Right cardiac atrium (tissue), 5 donors: ENCODE data around the gene COLGALT1. TPM values are rescaled to one million over a fixed set of nuclear protein-coding genes. Genes with fewer than 3 reads are reported as not detected.

Experiments
- ATAC-seq, 2 donors: fragments of 200-7000 bp; cut with Tn5 transposase; one replicate each; pipeline versions ENCODE4 v1.8.0 to v1.9.1; 2020; ENCODE audit warnings: moderate library complexity in 2 of 2, mild to moderate bottlenecking in 1 of 2
- DNase-seq, 3 donors: peaks; one replicate each; pipeline ENCODE4 v3.0.0-alpha.2; 2020
- H3K27ac ChIP-seq: one replicate; pipeline ENCODE4 v1.5.1; 2013; ENCODE audit warnings: mild to moderate bottlenecking, low read length, control low read depth, moderate library complexity
- H3K27me3 ChIP-seq: one replicate; pipeline ENCODE4 v1.6.1; 2013; ENCODE audit not compliant: control insufficient read depth, insufficient read depth
- H3K4me1 ChIP-seq: one replicate; pipeline ENCODE4 v1.6.1; 2013; ENCODE audit warnings: low read length; ENCODE audit not compliant: control insufficient read depth, insufficient read depth
- H3K4me3 ChIP-seq: one replicate; pipeline ENCODE4 v1.5.1; 2013; ENCODE audit warnings: low read length, control low read depth
- H3K9me3 ChIP-seq: one replicate; pipeline ENCODE4 v1.6.1; 2013; ENCODE audit warnings: low read length; ENCODE audit not compliant: control insufficient read depth
- WGBS: extraction: QIAGEN DNeasy Blood & Tissue Kit; methylation state at CpG from one replicate; pipeline ENCODE4 v1.1.7; 2013; 5-methylcytosine and 5-hydroxymethylcytosine counted together
- intact Hi-C, 4 donors: fragments of 100-400 bp; cut with DNase I; formaldehyde crosslinking; loops; one replicate each; pipeline versions ENCODE4 v1.11.0 to v1.14.0; 2022 to 2023
- polyA plus RNA-seq: library from polyadenylated mRNA; stranded (reverse); fragments of 200-250 nt; gene quantifications from one replicate; pipeline ENCODE4 v1.2.3, GENCODE V29; 2013
- total RNA-seq, 4 donors: library from RNA; stranded (reverse); fragmentation: NEBNext Ultra II Directional; extraction: Animal tissue kit (Norgen Biotek cat#: 25700); gene quantifications; one replicate each; pipeline ENCODE4 v1.2.1, GENCODE V29; 2021
- donor health status: healthy with polysubstance abuse.
- donor health status: DM: no; HTN: yes; CAD: no.
- donor health status: DM: no; HTN: no; CAD: no.
- donor health status: DM: no; HTN: yes; CAD: no; lungs with severe emphysema.
- donor health status: DM: yes; HTN: yes; CAD: no.

COLGALT1 gene
- total and polyA plus RNA-seq, 5 donors: 19.0 to 36.3 (median 34.9) TPM

GRCh38 chr19:17599780-17600179, 44.3 kb downstream of the COLGALT1 start:
- Histone ChIP-seq H3K27ac (no peak overlapping the region), H3K9me3 (no peaks in the 10 kb centered on the region), H3K4me1 (no peaks in the 10 kb centered on the region), H3K4me3 (no peak overlapping the region), H3K27me3 (no peaks in the 10 kb centered on the region)
- intact Hi-C loops: no loop called here
- ATAC-seq: no peak
- DNase-seq: no peak
- 60% methylated on average over 10 of the region's 10 CpGs for WGBS

- DNase-seq (no peak), ATAC-seq (no peak)
- Histone ChIP-seq H3K27ac (no peak overlapping the region), H3K4me3 (no peak overlapping the region), H3K4me1 (no peaks in the 10 kb centered on the region), H3K9me3 (no peaks in the 10 kb centered on the region), H3K27me3 (no peaks in the 10 kb centered on the region)
- intact Hi-C loops: no loop called here
- WGBS: 19% methylated on average over 9 of the region's 9 CpGs
These were observed 46.2 kb downstream of the COLGALT1 start for GRCh38 chr19:17601683-17602082.

GRCh38 chr19:17602217-17602616, 46.8 kb downstream of the COLGALT1 start:
- no peaks in the 10 kb centered on the region for H3K9me3 ChIP-seq
- H3K27me3 ChIP-seq: no peaks in the 10 kb centered on the region
- ATAC-seq (no peak), DNase-seq (no peak)
- intact Hi-C loops: no loop called here
- H3K4me3 ChIP-seq: no peak overlapping the region
- H3K4me1 ChIP-seq: no peaks in the 10 kb centered on the region
- WGBS: 60% methylated on average over 8 of the region's 8 CpGs
- no peak overlapping the region for H3K27ac ChIP-seq

GRCh38 chr19:17602872-17603510, 47.5 kb downstream of the COLGALT1 start:
- ATAC-seq: no peak
- Histone ChIP-seq H3K27me3 (no peaks in the 10 kb centered on the region), H3K27ac (no peak overlapping the region), H3K4me1 (no peaks in the 10 kb centered on the region), H3K4me3 (no peak overlapping the region), H3K9me3 (no peaks in the 10 kb centered on the region)
- intact Hi-C loops: no loop called here
- 68% methylated on average over 7 of the region's 7 CpGs for whole genome bisulfite sequencing
- DNase-seq: no peak

DNA sequence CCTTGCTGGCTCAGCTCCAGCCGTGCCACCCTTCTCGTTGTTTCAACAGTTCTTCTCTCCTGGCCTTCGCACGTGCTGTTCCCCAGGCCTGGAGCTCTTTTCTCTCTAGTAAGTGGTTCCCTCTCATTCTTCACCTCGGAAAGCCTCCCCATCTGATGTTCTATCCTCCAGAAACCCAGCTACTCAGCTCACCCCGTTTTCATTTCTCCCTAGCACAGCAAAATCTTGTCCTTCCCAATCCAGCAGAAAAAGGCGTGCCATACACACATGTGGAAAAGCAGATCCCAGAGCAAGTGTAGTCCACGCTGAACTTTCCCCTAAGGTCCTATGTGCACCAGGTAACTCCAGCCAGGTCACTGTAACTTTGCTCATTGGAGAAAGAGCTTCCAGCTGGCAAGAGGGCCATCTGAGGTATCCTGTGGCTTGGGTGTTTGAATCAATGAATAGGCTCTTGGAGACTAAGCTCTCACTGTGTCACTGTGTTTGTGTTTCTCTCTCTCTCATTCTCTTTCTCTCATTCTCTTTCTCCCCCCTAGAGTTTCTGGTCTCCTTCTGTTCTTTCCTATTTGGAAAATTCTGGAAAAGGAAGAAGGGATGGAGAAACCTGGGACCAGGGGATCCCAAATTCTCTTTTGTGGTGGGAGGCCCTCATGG, 49.0 kb downstream of the COLGALT1 start:
- intact Hi-C loops: loop anchor here in 1 of 4 donors (5.0 kb wide), 1 partner anchor 152 kb away; no protein-coding TSS in a partner anchor
- Histone ChIP-seq H3K27ac (no peak overlapping the region), H3K9me3 (no peaks in the 10 kb centered on the region), H3K4me1 (no peaks in the 10 kb centered on the region), H3K4me3 (no peak overlapping the region), H3K27me3 (no peaks in the 10 kb centered on the region)
- 51% methylated on average over 8 of the region's 8 CpGs for WGBS
- no peak for DNase-seq
- ATAC-seq: no peak

DNA sequence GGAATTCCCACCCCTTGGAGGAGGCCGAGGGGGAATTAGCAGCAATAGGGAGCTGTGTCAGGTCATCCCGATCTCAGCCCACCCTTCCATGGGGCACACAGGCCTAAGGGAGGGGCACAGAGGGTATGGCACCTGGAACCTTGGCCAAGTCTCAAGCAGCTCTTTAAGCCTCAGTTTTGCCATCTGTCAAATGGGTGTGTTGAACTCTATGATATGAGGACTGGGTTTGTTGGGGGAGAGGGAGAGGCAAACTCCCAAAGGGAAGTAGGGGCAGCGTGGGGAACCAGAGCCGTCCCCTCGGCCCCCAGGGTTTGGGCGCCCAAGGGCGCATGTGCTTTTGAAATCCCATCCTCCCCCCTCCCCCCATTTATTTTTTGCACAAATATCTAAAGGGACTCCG, 49.7 kb downstream of the COLGALT1 start:
- no peaks in the 10 kb centered on the region for H3K27me3 ChIP-seq
- H3K4me3 ChIP-seq: no peak overlapping the region
- no peak for DNase-seq
- 86% methylated on average over 8 of the region's 8 CpGs for WGBS
- no peaks in the 10 kb centered on the region for H3K4me1 ChIP-seq
- no peak overlapping the region for H3K27ac ChIP-seq
- intact Hi-C loops: loop anchor here in 1 of 4 donors (5.0 kb wide), 1 partner anchor 153 kb away; no protein-coding TSS in a partner anchor
- H3K9me3 ChIP-seq: no peaks in the 10 kb centered on the region
- ATAC-seq: no peak

DNA sequence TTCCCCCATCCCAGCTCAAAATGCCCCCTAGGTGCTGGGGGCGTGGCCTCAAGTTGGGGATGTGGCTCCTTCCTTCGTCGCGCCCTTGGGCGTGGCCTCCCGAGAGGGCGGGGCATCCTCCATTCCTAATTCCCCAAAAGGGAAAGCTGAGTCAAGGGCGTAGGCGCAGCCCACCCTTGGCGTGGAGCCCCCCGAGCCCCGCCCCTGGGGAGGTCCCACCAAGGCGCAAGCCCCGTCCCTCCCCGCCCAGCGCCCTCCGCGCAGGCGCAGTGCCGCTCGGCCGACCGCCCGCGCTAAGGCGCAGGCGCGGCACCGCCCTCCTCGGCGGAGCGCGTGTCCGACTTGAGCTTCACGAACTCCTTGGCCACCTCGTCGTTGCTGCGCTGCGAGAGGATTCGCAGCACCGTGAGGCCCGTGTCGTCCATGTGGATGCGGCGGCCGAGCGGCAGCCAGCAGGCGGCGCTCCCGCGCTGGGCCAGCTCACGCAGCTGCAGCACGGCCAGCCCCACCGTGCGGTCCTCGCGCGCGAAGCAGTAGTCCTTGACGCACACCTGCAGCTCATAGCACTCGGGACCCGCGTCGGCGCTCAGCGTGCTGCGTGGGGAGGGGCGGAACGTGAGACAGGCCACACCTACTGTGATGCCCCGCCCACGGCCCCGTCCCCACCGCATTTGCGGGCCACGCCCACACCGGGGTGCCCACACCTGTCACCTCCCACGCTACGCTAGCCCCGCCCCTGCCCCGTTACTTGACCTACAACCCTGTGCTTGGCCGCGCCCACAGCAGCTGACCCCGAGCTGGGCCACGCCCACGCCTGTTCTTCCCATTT, 50.5 kb downstream of the COLGALT1 start:
- H3K4me3 ChIP-seq: peak overlapping the region; percentile 0

DNA sequence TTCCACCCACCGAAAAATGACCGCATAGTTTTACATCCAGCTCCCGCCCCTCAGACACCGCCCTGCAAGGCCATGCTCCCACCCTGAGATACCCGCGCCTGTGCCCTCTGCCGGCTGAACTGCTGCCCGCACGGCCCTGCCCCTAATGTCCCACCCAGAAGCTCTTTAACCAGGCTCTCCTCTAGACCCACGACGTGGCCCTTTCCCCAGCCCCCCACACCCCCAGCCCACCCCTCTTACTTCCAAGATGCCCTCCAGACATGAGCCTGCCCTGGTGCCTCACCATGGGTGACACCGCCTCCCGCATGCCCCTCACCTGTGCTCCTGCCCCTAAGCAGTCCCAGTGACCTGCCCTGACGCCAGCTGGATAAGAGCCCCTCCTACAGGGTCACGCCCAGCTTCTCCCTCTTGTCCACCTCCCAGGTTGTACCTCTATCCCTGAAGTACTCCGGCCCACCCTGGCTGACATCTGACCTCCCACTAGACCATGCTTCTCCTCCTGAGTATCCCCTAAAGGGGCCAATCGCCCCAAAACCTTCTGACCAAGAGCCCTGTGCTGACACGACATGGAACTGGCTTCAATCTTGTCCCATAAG, 51.2 kb downstream of the COLGALT1 start:
- H3K27me3 ChIP-seq: no peaks in the 10 kb centered on the region
- intact Hi-C loops: loop anchor here in 1 of 4 donors (5.0 kb wide), 1 partner anchor 154 kb away; no protein-coding TSS in a partner anchor
- H3K9me3 ChIP-seq: no peaks in the 10 kb centered on the region
- 20% methylated on average over 18 of the region's 18 CpGs for WGBS
- H3K4me1 ChIP-seq: no peaks in the 10 kb centered on the region
- ATAC-seq: peak in 1 of 2 donors; percentile 20
- no peak for DNase-seq
- no peak overlapping the region for H3K4me3 ChIP-seq
- H3K27ac ChIP-seq: no peak overlapping the region

More for the DNA sequence above, 50.5 kb downstream of the COLGALT1 start:
- intact Hi-C loops: loop anchor here in 1 of 4 donors (5.0 kb wide), 1 partner anchor 154 kb away; no protein-coding TSS in a partner anchor
- no peaks in the 10 kb centered on the region for H3K27me3 ChIP-seq
- WGBS: 3% methylated on average over 85 of the region's 85 CpGs
- no peak overlapping the region for H3K27ac ChIP-seq
- no peaks in the 10 kb centered on the region for H3K4me1 ChIP-seq
- peak; percentile 77 to 90 (median 87) for DNase-seq
- H3K9me3 ChIP-seq: no peaks in the 10 kb centered on the region
- ATAC-seq: peak; percentile 70 to 83

- Histone ChIP-seq H3K27me3 (no peaks in the 10 kb centered on the region), H3K9me3 (no peaks in the 10 kb centered on the region), H3K27ac (no peak overlapping the region), H3K4me3 (no peak overlapping the region), H3K4me1 (no peaks in the 10 kb centered on the region)
- intact Hi-C loops: loop anchor here in 1 of 4 donors (5.0 kb wide), 1 partner anchor 156 kb away; no protein-coding TSS in a partner anchor
- 96% methylated on average over 9 of the region's 9 CpGs for WGBS
- ATAC-seq (no peak), DNase-seq (no peak)
These were observed 52.5 kb downstream of the COLGALT1 start for GRCh38 chr19:17607936-17608335.

DNA sequence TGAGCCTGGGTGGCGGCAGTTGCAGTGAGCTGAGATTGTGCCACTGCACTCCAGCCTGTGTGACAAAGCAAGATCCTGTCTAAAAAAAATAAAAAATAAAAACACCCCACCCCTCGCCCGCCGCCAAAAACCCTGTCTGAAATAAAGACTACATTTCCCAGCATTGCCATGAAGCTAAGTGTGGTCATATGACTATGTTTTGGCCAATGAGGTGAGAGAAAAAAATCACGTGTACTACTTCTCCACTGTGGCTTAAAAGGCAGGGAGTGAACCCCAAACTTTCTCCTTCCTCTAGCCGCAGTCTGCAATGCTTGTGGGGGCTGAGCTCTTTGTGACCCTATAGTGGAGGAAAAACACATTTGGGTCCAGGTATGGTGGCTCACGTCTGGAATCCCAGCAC, 54.9 kb downstream of the COLGALT1 start:
- Histone ChIP-seq H3K27me3 (no peaks in the 10 kb centered on the region), H3K9me3 (no peaks in the 10 kb centered on the region), H3K27ac (no peak overlapping the region), H3K4me3 (no peak overlapping the region), H3K4me1 (no peaks in the 10 kb centered on the region)
- 55% methylated on average over 7 of the region's 7 CpGs for WGBS
- intact Hi-C loops: no loop called here
- DNase-seq (no peak), ATAC-seq (no peak)
